Stimulated activated CD4-positive, alpha-beta T cell treated with anti-CD3 and anti-CD28 coated beads, Interleukin-12 subunit alpha, Interleukin-12 subunit beta, amount 100 ng/mL, for 4 hours (primary cell): ENCODE data around the gene POMT1.
"Not testable (repeated sequence)": the region's sequence is repeated elsewhere in the genome, so short reads cannot be mapped to it uniquely, and the experiment has no call there.

Source experiments
- DNase-seq: peaks from one replicate; pipeline ENCODE4 v3.0.0-alpha.2; 2020

The POMT1 gene

GRCh38 chr9:131502781-131503625, at the start of gene POMT1:
TSS of gene POMT1 (plus strand) at chr9:131502918. CDS start at chr9:131504219, 1,301 bp downstream.
- DNase-seq: peak; percentile 86

GRCh38 chr9:131454028-131454427, 48.7 kb upstream of the POMT1 start:
- no peak for DNase-seq

- not testable (repeated sequence) for DNase-seq
Measured at GRCh38 chr9:131455655-131456054, 47.1 kb upstream of the POMT1 start.

GRCh38 chr9:131457746-131458145, 45.0 kb upstream of the POMT1 start:
- no peak for DNase-seq

GRCh38 chr9:131459056-131459455, 43.7 kb upstream of the POMT1 start:
- no peak for DNase-seq

GRCh38 chr9:131461166-131461565, 41.6 kb upstream of the POMT1 start:
- no peak for DNase-seq

GRCh38 chr9:131464354-131465000, 38.2 kb upstream of the POMT1 start:
- DNase-seq: no peak

- DNase-seq: no peak
Measured at GRCh38 chr9:131465401-131465800, 37.3 kb upstream of the POMT1 start.

- DNase-seq: no peak
Measured at GRCh38 chr9:131467214-131467935, 35.3 kb upstream of the POMT1 start.

GRCh38 chr9:131468031-131468430, 34.7 kb upstream of the POMT1 start:
- DNase-seq: no peak

GRCh38 chr9:131469356-131469755, 33.4 kb upstream of the POMT1 start:
- no peak for DNase-seq

- no peak for DNase-seq
Measured at GRCh38 chr9:131469951-131470350, 32.8 kb upstream of the POMT1 start.

GRCh38 chr9:131470581-131470991, 32.1 kb upstream of the POMT1 start:
- no peak for DNase-seq

GRCh38 chr9:131472085-131472484, 30.6 kb upstream of the POMT1 start:
- not testable (repeated sequence) for DNase-seq

- no peak for DNase-seq
Measured at GRCh38 chr9:131473198-131473885, 29.4 kb upstream of the POMT1 start.

- no peak for DNase-seq
Measured at GRCh38 chr9:131473891-131474290, 28.8 kb upstream of the POMT1 start.

- DNase-seq: no peak
Measured at GRCh38 chr9:131474711-131475110, 28.0 kb upstream of the POMT1 start.

GRCh38 chr9:131475111-131475955, 27.4 kb upstream of the POMT1 start:
- DNase-seq: no peak

- DNase-seq: no peak
Measured at GRCh38 chr9:131475956-131476776, 26.6 kb upstream of the POMT1 start.

- DNase-seq: no peak
Measured at GRCh38 chr9:131476777-131477345, 25.9 kb upstream of the POMT1 start.

- no peak for DNase-seq
Measured at GRCh38 chr9:131477367-131477766, 25.4 kb upstream of the POMT1 start.
